Ishikawa (cell line): ENCODE measurements around the gene DGUOK.

Source experiments
- EP300 ChIP-seq: IDR thresholded peaks from 2 replicates; pipeline ENCODE4 v1.6.1; 2012; ENCODE audit warnings: borderline replicate concordance
- FOXM1 ChIP-seq: IDR thresholded peaks from 2 replicates; pipeline ENCODE4 v1.6.1; 2012; ENCODE audit warnings: low read depth, borderline replicate concordance
- NFIC ChIP-seq: IDR thresholded peaks from 2 replicates; pipeline ENCODE4 v1.6.1; 2012
- REST ChIP-seq: IDR thresholded peaks from 2 replicates; pipeline ENCODE4 v1.6.1; 2012; ENCODE audit warnings: low read depth, mild to moderate bottlenecking
- YY1 ChIP-seq: IDR thresholded peaks from 2 replicates; pipeline ENCODE4 v1.6.1; 2012; ENCODE audit warnings: low read depth

DNA sequence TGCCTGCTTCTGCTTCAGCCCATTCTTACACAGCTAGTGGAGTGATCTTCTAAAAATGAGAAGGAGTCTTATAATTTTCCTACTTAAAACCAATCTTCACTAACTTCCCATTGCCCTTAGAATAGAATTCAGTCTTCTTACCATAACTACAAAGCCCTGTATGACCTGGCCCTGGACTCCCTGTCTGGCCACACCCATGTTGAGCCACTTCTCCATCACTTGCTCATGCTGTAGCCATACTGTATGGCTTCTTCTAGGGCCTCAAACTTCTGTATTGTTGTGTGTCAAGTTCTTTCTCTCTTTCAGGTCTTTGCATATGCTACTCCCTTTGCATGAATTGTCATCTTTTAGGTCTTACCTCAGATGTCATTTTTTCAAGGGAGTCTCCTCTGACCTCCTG lies 11.2 kb downstream of the DGUOK start:
- no peak for TF ChIP-seq REST
- no peak for TF ChIP-seq NFIC
- TF ChIP-seq YY1: no peak
- no peak for TF ChIP-seq EP300
- no peak for TF ChIP-seq FOXM1
